HG03175 (cell line): ENCODE results near the gene NPNT.

Source experiments
- ATAC-seq: cut with Tn5 transposase; IDR thresholded peaks from one replicate; pipeline ENCODE4 v1.9.1; 2021; ENCODE audit warnings: mild to moderate bottlenecking, moderate library complexity; ENCODE audit not compliant: unreplicated experiment

Gene NPNT

DNA sequence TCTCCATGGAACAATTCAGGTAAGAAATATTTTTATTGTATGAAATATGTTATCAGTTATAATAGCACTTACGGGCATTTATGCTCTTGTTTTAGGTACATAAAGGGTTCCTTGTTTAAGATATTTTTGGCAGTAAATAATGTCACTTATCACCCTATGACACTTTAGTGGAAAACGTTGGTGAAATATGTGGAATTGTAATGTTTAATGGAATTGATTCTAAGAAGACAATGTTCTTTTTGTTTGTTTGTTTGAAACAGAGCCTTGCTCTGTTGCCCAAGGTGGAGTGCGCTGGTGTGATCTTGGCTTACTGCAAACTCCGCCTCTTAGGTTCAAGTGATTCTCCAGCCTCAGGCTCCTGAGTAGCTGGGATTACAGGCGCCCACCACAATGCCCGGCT is 17.4 kb downstream of the NPNT start:
- no peak for ATAC-seq

DNA sequence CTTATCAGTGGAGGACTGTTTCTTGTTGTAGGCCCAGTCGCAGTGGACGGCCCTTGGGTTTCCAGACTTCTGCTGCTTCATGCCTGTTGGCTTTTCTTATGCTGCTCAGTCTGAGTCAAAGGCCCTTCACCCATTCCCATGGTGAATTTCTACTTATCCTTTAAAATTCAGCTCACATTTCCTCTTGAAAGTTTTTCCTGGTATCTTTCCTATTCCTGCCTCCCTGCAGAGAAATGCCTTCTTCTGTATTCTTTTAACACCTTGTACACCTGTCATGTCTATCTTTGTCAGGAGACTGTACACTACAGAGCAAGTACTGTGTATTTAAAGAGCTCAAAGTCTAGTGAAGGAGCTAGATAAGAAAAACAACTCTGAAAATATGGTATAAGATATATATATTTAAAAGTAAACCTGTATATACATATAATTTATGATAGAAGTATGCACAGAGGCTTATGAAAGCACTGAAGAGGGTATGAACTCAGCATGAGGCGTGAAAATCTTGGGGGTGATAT is 22.0 kb downstream of the NPNT start:
- ATAC-seq = no peak

DNA sequence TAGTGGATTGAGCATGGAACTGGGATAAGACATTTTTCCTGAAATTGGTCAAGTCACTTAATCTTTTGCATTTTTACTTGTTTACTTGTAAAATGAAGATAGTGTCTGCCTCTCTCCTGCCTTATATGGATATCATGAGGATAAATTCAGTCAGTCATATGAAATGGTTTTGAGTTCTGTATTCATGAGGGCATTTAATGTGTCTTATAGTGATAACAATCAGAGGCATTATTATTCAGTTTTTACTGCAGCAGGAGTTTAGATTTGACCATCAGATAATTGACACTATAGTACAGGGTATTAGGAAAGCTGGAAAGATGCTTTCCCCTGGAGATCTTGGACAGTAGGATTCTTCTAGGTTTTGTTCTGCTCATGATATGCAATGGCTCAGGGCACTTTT is 26.0 kb downstream of the NPNT start:
- ATAC-seq = no peak

DNA sequence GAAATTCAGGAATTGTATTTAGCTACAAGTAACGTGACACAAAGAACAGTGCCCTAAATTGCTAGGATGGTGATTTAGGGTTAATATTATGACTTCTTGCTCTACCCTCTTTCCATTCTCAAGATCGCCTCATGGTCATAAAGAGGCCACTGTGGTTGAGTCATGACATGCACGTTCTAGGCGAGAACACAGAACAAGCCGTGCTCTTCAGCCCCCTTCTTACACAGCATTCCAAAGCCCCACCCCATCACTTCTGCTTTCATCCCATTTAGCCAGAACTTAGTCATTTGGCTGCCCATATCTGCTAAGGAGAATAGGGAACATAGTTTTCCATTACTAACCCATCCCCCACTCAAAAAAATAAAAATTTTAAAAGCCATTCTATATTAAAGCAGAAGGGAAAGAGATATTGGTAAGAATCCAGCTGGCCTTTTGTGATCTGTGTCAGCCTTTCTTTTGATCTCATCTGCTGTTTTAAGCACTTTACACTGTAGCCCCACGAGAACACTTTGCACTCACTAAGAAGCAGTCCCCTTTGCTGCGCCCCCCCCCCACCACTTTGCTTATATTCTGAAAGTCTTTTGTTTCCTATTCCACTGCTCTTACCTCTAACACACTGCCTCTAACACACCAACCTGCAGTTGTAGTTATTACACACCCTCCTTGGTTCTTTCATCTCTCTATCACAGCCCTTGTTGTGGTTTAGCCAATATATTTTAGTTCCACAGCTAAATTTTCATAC is 28.4 kb downstream of the NPNT start:
- no peak for ATAC-seq

DNA sequence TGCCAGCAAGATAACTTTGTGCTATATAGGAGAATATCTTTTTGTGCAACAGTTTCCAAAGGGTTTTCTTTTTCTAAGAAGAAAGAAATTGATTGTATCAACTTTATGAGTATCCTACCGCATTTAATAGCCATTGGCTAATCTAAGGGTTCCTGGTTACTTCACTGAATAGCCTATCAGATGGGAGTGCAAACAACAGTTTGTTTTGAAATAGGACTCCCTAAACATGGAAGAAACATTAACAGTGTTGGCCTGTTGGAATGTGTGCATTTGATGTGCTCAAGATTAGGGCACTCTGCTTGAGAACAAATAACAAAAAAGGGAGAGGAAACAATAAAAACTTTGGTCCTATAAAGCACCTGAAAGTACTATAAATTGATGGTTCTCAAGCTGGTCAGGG is 29.1 kb downstream of the NPNT start:
- ATAC-seq = no peak

DNA sequence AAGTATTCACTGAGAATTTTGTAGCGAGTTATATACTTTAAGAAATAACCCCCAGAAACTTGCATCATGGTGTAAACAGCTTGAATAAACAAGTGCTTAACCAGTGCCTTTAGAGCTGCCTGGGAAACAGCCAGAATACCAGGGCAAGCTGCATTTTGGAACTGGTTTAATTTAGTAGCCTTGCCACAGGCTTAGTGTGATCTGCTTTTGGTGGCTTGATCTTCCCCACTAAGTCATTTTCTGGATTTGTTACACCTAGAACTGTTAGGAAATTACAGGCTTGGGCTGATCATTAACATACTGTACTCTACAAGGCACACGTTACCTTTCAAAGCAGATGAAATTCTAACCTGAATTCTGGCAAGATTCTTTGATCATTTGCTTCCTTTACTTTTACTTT is 35.4 kb downstream of the NPNT start:
- ATAC-seq = no peak

DNA sequence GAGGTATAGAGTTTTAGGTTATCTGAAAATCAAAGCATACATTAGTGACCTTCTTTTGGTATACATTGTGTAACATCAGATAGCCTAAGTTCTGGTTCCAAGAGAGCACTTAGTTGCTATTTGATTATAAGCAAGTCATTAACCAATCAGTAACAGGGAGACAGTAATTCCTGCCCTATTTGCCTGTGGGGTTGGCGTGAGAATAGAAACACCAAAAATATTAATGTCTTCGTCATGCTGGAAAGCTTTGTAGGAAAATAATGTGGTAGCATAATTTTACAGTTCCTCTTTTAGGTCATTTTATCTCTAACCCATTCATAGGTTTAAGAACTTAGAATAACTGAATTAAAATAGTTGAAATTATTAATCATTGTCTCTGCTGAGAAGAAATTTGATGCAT is 37.8 kb downstream of the NPNT start:
- no peak for ATAC-seq

DNA sequence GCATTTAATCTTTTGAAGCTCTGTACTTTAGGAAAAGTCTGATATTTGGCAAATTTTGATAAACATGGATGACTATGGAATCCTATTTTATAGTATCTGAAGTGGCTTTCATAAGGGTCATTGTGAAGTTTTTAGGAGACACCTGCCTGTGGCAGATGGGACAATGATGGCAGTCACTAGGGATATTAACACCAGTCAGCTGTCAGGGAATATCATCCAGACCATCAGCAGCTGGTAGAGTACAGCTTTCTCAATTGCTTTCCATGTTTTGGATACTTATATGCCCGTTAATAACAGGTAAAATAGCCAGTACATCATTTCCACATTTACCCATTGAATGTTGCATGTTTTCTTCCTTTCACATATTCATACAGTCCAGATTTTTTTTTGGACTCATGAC is 39.1 kb downstream of the NPNT start:
- ATAC-seq = no peak

DNA sequence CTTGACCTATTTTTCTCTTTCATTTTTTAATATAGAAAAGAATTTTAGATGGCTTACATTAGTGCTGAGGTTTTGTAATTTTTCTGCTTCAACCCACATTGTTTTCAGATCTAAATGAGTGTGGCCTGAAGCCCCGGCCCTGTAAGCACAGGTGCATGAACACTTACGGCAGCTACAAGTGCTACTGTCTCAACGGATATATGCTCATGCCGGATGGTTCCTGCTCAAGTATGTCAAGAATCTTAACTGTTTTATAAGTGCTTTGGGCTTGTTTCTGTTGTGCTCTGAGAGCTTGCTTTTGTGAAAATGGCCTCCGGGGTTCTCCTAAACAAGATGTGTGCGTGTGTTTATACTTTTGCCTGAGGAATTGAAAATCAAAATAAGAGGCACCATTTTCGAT is 41.6 kb downstream of the NPNT start:
- ATAC-seq = no peak

DNA sequence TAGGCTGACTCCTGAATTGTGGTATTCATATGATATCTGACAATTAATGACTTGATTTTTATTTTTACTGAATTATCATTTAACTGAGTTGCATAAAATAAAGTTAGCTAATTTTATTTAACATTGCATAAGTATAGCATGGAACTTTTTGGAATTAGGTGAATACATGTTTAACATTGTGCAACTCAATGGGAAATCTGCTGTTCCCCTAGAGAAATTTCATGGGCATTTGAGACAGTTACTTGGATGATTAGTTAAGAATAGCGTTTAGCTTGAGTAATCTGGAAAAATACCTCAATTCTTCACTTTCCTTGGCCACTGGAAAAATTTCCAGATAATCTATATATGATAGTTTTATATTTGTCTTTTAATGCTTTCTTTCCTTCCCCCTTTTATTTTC is 42.5 kb downstream of the NPNT start:
- no peak for ATAC-seq

DNA sequence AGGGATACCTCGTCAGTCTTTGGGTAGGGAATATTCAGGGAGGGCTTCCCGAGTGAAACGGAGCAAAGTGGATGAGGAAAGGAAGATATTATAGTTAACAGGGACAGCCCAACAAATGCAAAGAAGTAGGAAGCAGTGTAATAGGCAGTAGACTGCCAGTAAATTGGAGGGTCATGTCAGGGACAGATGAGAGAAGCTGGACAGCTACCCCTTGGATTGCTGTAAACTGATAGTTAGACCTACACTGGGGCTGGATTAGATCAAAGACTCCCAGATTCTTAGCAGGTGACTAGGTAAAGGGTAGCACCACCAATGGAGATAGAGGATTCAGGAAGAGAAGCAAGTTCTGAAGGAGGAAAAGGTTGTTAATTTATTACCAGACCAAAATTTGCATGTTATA is 48.0 kb downstream of the NPNT start:
- no peak for ATAC-seq

DNA sequence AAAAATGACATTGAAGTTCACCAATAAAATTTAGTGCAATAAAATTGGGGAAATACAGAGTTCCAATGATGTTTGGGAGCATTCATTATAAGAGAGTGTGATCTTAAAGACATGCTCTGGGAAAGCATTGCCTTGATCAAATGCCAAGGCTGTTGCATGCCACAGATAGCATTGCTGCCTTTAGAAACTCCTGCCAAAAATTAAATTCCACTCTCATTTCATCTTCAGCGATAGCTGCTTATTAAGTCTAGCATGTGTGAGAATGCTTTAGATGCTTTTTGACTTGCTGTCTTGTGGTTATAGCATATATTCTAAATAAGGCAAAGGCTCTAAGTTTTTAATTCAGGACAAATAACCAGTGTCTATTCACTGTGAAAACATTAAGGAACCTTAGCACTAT is 49.3 kb downstream of the NPNT start:
- no peak for ATAC-seq

DNA sequence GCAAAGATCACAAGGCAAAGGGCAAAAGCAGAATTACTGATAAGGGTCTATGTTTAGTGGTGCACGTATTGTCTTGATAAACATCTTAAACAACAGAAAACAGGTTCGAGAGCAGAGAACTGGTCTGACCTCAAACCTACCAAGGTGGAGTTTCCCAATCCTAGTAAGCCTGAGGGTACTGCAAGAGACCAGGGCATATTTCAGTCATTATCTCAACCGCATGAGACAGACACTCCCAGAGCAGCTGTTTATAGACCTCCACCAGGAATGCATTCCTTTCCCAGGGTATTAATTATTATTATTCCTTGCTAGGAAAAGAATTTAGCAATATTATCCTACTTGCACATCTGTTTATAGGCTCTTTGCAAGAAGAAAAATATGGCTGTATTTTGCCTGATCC is 51.5 kb downstream of the NPNT start:
- no peak for ATAC-seq

DNA sequence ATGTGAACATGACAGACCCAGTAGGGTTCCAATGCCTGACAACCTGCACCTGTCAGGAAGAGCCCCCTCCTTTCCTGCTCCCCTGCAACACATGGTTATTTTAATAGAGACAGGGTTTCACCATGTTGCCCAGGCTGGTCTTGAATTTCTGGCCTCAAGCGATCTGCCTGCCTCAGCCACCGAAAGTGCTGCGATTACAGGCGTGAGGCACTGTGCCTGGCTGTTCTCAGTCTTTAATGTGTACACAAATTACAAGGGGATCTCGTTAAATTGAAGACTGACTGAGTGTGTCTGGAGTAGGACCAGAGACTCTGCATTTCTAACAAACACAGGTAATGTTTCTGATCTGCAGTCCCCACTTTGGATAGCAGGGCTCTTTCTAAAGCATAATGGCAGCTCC is 55.4 kb downstream of the NPNT start:
- ATAC-seq = no peak

DNA sequence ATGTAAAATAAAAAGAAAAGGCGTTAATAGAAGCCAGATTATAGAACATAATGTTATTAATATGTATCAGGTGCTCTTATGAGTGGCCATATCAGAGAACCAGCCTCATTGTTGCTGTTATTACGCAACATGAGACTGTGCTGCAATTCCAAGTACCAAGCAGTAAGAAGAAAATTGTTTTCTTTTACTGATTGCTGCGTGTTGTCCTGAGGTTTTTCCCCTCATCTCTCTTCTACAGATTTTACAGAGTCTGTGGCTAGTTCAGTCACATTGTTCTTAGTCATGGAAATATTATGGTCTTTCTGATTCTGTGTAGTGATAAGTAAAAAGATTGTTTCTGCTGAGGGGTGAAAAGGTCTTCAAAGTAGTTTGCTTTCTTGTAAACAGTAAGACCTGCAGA is 55.9 kb downstream of the NPNT start:
- ATAC-seq = no peak

DNA sequence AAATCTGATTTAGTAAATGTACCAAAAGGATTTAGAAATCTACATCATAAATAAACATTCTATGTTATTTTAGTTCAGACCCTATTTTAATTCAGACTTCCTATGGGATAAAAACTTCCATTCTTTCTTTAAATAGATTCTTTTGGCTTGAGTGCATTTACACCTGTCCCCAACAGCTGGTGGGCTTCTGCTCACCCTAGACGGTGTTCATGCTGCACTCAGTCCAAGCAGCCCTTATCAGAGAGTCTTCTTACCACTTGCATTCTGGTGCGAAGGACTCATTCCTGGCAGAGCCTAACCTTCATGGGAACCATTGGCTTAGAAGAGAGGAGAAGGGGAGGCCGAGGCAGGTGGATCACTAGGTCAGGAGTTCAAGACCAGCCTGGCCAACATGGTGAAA is 57.3 kb downstream of the NPNT start:
- no peak for ATAC-seq

DNA sequence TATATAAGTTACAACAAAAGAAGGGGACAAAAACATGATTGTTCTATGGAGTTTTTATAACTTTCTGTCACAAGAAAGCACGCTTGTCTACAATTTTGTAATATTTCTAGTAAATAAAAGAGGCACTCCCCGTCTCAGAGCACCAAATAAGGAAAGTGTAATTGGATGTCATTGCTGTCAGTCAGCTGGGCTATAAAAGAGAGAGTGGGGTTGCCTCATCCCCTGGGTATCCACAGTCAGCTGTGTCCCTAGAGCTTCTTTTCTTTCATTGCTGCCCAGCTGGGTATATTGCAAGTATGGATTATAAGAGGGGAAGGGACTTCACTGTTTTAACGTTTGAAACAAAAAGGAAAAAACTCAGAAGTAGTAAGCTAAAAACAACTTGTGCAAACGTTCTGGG is 61.3 kb downstream of the NPNT start:
- no peak for ATAC-seq

DNA sequence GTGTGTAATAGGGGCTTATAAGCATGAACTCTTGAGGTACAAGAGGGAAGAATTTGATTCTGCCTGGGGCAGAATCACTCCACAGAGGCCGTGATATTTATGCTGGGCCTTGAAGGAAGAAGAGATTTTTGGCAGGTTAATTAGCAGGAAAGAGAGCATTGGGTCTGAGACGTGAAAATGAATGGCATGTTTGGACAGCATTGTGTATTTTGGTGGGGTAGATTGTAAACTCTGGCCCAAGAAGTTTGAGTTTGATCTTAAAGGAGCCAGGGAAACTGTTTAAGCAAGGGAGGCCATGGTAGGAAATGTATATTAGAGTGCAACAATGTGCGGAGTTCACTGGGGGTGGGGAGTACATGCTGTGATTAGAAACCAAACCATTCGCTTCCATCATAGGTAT is 62.4 kb downstream of the NPNT start:
- ATAC-seq = no peak

DNA sequence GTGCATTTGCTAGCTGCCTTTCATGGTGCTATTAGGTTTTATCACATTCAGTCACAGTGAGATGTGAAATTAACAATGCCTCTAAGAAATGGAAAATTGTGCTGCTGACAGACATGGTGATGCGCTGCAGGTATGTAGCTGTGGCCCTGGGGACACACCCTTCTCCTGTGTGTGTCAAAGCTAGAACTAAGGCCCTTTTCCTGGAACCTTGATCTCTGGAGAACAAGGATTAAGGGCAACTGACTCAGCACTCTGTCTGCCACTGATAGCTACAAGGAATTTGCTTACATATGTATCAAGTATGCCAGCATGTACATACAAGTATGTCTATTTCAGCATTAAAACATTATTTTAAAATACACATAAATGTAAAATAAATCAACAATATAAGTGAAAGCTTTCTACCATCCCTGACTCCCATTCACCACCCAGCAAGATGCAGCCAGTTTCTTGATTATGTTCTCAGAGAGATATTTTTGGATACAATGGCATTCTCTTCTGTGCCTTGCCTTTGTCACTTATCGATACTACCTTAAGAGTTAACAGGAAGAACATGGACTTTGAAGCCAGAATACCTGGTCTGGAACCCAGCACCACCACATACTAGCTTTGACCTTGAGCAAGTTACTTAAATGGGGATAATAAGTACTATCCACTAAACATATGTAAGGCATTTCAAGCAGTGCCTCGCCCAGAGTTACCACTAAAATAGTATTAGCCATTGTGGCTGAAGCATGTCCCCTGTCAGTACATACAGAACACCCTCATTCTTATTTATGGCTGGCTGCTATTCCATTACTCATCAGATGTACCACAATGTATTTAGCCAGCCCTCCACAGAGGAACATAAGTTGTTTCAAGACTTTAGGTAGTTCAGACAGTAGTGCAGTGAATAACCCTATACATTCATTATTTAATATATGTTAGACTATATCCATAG is 68.5 kb downstream of the NPNT start:
- ATAC-seq = no peak

DNA sequence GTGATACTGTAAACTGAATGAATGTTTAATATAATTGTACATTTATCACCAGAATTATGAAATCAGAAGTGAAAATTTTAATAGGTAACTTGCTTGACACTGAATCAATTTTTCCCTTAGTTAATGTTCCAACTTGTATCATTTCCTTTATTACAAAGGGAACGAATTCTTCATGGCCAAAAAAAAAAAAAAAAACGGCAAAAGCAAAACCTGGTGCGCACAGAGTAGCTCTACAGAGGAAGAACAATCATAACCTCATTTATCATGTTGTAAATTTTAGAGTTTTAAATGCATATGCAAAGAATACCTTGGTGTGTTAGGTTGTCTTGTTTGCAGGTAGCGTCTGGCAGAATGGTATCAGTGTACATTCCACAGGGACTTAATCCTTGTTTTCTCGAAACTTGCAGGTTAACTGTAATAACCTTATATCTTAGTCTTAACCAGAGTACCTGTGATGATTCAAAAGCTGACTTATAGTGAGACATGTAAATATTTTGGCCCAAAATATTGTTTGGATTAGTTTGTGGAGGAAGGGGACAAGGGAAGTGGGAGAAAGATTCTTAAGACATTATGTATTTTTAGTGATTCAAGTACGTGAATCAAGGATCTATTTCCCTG is 70.0 kb downstream of the NPNT start:
- ATAC-seq = no peak

DNA sequence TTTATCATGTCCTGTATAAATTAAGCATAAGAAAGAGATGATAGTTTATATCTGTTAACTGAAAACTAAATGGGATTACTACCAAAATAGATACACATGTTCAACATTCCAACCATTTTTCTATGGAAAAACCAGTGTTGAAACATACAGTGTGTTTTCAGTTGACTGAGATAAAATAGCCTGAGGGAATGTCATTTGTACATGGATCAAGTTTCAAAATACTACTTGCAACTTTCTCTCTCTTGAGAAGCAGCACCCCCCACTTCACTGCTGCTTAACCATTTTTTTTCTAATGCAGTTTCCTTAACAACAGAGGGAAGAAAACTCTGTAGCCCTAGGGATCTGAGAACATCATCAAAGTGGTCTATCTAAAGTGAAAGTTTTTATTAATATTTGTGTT is 70.8 kb downstream of the NPNT start:
- ATAC-seq = no peak
